ENCODE results near the gene SGK2. TPM values are rescaled to one million over a fixed set of nuclear protein-coding genes. Genes with fewer than 3 reads are reported as not detected.
A peak's percentile ranks its signal among the peaks of the same experiment; 100 is the strongest.

The SGK2 gene
- total RNA-seq, 4 donors from 2014 or later: 0.33 to 1.2 (median 0.76) TPM

DNA sequence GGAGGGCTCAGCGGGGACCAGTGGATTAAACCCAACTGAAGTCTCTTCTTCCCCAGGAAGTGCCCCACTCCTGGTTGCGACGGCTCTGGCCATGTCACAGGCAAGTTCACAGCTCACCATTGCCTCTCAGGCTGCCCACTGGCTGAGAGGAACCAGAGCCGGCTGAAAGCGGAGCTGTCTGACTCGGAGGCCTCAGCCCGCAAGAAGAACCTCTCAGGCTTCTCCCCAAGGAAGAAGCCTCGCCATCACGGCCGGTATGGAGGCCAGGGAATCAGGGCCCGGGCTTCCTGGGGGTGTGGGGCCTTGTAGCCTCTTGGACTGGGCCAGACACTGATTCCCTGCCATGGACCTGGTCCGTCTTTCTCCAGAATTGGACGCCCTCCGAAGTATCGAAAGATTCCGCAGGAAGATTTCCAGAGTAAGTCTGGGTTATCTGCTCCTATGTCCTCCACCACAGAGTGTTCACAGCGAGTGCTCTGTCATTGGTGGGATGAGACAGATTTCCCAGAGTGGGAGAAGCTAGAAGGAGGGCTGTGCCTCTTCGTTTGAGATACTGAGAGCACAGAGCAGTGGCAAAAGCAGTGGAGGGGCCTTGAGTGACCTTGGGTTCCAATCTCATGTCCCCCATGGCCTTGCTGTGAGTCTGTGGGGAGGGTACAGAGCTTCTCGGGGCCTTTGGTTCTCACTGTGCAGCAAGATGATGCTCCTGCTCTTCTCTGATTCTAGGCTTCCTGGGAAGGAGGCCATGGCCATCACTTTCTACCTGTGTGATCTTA is 22.6 kb upstream of the SGK2 start:
- DNase-seq: no peak
- no peaks in the 10 kb centered on the region for H3K27me3 ChIP-seq
- H3K27ac ChIP-seq: no peak overlapping the region
- H3K4me3 ChIP-seq (replicated peaks in 1 of 3): no peak overlapping the region
- no peaks in the 10 kb centered on the region for H3K4me1 ChIP-seq
- TF ChIP-seq CTCF (IDR thresholded peaks at IDR 0.05) (no peak), POLR2A (IDR thresholded peaks at IDR 0.05) (no peak)
- no peaks in the 10 kb centered on the region for H3K36me3 ChIP-seq
- WGBS, 2 donors: 88 to 95% methylated on average over 15 to 19 of the region's 19 CpGs
- intact Hi-C loops (cut with DNase I): loop anchor here (10.0 kb wide), 1 partner anchor 549 kb away; no protein-coding TSS in a partner anchor
- no peaks in the 10 kb centered on the region for H3K9me3 ChIP-seq

DNA sequence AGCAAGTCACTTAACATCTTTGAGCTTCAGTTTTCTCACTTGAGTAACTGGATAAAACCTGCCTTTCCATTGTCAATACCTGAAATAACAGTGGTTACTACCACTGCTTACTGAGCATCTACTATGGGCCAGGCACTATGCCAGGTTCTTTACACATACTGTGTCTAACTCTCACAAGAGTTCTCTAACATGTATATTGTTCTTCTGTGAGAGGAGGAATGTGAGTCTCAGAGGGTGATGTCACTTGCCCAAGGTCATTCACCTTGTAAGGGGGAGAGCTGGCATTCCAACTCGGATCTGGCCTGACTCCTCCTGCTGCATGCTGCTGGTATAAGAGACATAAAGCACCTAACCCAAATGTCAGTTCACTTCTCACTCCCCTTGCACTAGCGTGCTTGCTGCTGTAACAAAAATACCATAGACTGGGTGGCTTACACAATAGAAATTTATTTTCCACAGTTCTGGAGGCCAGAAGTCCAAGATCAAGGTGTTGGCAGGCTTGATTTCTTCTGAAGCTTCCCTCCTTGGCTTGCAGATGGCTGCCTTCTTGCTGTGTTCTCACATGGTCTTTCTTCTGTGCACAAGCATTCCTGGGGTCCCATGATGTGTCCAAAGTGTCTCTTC is 21.9 kb upstream of the SGK2 start:
- H3K27ac ChIP-seq: no peak overlapping the region
- intact Hi-C loops (cut with DNase I): loop anchor here (10.0 kb wide), 1 partner anchor 548 kb away; no protein-coding TSS in a partner anchor
- no peaks in the 10 kb centered on the region for H3K27me3 ChIP-seq
- WGBS, 2 donors: 78 to 85% methylated on average over 2 of the region's 2 CpGs
- no peak for TF ChIP-seq POLR2A (IDR thresholded peaks at IDR 0.05)
- no peak for TF ChIP-seq CTCF (IDR thresholded peaks at IDR 0.05)
- H3K9me3 ChIP-seq: no peaks in the 10 kb centered on the region
- H3K4me1 ChIP-seq: no peaks in the 10 kb centered on the region
- no peak overlapping the region for H3K4me3 ChIP-seq (replicated peaks in 1 of 3)
- H3K36me3 ChIP-seq: no peaks in the 10 kb centered on the region
- no peak for DNase-seq

DNA sequence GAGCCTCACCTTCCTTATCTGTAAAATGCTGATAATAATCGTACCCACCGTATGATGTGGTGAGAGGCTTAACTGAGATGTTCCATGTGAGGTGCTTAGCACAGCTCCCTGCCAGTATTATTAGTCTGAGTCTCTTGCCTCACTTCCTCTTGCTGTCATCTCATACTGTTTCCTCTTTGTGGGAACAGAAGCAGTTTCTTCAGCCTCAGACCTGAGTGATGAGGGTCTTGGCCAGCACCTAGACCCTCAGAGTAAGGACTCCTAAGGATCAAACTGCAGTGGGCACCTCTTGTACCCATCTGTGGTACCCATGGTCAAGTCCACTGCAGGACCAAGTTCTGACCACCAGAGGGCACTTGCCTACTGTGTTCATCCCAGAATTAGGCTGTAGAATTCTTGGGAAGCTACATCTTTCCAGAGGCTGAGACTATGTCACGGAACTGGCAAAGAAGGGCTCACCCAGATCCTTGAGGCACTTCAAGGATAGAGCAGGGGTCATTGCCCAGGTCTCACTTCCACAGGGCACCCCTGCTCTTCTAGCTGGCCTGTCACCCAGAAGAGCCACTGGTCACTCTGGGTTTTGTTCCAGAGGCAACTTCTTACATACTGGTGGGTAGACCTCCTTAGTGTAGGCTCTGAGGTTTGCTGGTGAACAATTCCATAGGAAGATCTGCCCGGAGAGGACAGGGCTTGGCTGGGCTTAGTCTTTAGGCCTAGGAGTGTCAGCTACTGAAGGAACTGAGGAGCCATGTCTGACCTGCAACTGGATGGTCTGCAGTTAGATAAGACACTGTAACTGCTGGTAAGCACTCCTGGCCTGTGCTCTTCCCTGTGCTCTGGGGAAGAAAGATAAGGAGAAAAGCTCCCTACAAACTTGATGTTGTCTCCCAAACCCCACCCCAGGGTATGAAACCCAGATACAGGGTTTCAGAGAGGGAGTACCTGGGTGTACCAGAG is 20.6 kb upstream of the SGK2 start:
- Histone ChIP-seq H3K9me3 (no peaks in the 10 kb centered on the region), H3K27ac (no peak overlapping the region), H3K4me3 (replicated peaks in 1 of 3) (no peak overlapping the region), H3K27me3 (no peaks in the 10 kb centered on the region), H3K36me3 (no peaks in the 10 kb centered on the region), H3K4me1 (no peaks in the 10 kb centered on the region)
- TF ChIP-seq POLR2A (IDR thresholded peaks at IDR 0.05) (no peak), CTCF (IDR thresholded peaks at IDR 0.05) (peak; percentile 38 to 91 (median 57))
- 46 to 60% methylated on average over 3 to 4 of the region's 4 CpGs for WGBS, 2 donors
- peak; percentile 50 to 54 for DNase-seq
- intact Hi-C loops (cut with DNase I): loop anchor here (10.0 kb wide), 1 partner anchor 547 kb away; no protein-coding TSS in a partner anchor

- H3K9me3 ChIP-seq: no peaks in the 10 kb centered on the region
- H3K36me3 ChIP-seq: no peaks in the 10 kb centered on the region
- WGBS, 2 donors: 77 to 83% methylated on average over 4 to 6 of the region's 6 CpGs
- no peaks in the 10 kb centered on the region for H3K4me1 ChIP-seq
- H3K27me3 ChIP-seq: no peaks in the 10 kb centered on the region
- no peak overlapping the region for H3K27ac ChIP-seq
- DNase-seq: no peak
- no peak overlapping the region for H3K4me3 ChIP-seq (replicated peaks in 1 of 3)
- intact Hi-C loops (cut with DNase I): loop anchor here (10.0 kb wide), 1 partner anchor 546 kb away; no protein-coding TSS in a partner anchor
- TF ChIP-seq POLR2A (IDR thresholded peaks at IDR 0.05) (no peak), CTCF (IDR thresholded peaks at IDR 0.05) (no peak)
Measured at GRCh38 chr20:43538878-43539700, 19.7 kb upstream of the SGK2 start.
